Measurements from ENCODE around the gene CHADL.

- TF ChIP-seq CTCF (optimal IDR thresholded peaks at IDR 0.05 in 1 of 3, IDR thresholded peaks at IDR 0.05 in 1 of 3, conservative IDR thresholded peaks at IDR 0.05 in 1 of 3; ENCODE audit: extremely low read depth in 1 of 3, insufficient read depth in 2 of 3, low read length in 3 of 3) (no peak), EZH2 (IDR thresholded peaks at IDR 0.05; ENCODE audit: low read length) (no peak)
These were observed 11.5 kb downstream of the CHADL start for GRCh38 chr22:41229215-41229614.
